ENCODE measurements around the gene DMD.
"Not testable (repeated sequence)": the region's sequence is repeated elsewhere in the genome, so short reads cannot be mapped to it uniquely, and the experiment has no call there.

The DMD gene

DNA sequence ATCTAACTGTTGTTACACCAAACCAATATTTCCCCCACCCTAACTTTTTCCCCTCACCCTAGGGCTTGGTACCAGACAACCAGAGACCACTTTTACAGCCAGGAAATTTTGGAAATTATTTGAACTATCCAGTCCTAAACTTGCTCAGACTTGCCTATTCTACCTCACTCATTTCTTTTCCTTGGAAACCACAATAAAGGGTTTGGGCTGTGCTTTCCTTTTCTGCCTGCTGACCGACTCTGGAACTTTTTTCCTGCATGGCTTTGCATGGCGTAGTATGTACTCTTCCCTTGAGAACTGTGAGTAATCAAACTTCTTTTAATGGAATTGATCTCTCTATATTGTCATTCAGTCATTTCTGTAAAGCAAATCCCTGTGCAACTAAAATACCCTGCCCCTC is 1623.0 kb downstream of the DMD start:
- DNase-seq (ENCODE audit: low read depth), result no peak
- no peak overlapping the region for H3K4me3 ChIP-seq (ENCODE audit: control insufficient read depth, low read depth, low read length)
- TF ChIP-seq, protein P1, sequence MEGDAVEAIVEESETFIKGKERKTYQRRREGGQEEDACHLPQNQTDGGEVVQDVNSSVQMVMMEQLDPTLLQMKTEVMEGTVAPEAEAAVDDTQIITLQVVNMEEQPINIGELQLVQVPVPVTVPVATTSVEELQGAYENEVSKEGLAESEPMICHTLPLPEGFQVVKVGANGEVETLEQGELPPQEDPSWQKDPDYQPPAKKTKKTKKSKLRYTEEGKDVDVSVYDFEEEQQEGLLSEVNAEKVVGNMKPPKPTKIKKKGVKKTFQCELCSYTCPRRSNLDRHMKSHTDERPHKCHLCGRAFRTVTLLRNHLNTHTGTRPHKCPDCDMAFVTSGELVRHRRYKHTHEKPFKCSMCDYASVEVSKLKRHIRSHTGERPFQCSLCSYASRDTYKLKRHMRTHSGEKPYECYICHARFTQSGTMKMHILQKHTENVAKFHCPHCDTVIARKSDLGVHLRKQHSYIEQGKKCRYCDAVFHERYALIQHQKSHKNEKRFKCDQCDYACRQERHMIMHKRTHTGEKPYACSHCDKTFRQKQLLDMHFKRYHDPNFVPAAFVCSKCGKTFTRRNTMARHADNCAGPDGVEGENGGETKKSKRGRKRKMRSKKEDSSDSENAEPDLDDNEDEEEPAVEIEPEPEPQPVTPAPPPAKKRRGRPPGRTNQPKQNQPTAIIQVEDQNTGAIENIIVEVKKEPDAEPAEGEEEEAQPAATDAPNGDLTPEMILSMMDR (conservative IDR thresholded peaks at IDR 0.05; ENCODE audit: control insufficient read depth, insufficient read depth, low read depth, low read length), result no peak

DNA sequence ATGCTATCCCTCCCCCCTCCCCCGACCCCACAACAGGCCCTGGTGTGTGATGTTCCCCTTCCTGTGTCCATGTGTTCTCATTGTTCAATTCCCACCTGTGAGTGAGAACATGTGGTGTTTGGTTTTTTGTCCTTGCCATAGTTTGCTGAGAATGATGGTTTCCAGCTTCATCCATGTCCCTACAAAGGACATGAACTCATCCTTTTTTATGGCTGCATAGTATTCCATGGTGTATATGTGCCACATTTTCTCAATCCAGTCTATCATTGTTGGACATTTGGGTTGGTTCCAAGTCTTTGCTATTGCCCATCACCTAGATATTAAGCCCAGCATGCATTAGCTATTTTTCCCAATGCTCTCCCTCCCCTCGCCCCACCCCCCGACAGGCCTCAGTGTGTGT is 1627.5 kb downstream of the DMD start:
- DNase-seq (ENCODE audit: low read depth); H3K4me3 ChIP-seq (ENCODE audit: control insufficient read depth, low read depth, low read length): not testable (repeated sequence)

DNA sequence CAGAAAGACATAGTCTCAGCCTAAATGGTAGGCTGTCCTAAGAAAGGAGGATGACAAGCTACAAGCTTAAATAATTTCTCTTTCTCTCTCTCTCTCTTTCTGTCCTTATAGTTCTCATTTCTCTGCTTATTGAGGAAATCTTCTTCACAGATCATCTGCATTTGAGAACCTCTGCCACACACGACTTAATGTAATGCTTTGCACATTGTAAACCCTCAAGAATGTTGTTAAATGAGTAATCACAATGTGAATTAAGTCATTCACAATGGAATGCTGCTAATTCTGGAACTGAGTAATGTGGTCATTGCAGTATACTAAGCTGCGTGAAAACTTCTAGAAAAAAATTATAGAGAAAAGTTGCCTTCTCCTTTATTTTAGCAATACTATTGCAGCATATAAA is 1630.6 kb downstream of the DMD start:
- TF ChIP-seq, protein P1 (conservative IDR thresholded peaks at IDR 0.05; ENCODE audit: control insufficient read depth, insufficient read depth, low read depth, low read length), result no peak
- no peak overlapping the region for H3K4me3 ChIP-seq (ENCODE audit: control insufficient read depth, low read depth, low read length)
- peak; percentile 44 for DNase-seq (ENCODE audit: low read depth)

DNA sequence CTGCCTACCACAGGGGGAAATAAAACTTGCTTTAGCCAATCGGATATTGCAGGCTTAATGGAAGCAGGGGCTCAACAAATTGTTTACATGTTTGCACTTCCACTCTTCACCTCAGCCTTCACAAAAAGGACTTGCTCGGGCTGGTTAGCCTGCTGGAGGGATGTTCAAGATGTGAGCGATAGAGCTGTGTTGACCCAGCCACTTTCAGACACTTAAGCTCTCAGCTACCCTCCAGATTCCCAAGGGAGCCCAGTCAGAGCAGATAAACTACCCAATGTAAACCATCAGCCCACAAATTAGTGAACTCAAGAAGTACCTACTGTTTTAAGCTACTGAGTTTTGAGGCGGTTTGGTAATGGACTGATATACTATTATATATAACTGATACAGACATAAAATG is 1631.1 kb downstream of the DMD start:
- no peak overlapping the region for H3K4me3 ChIP-seq (ENCODE audit: control insufficient read depth, low read depth, low read length)
- TF ChIP-seq, protein P1 (conservative IDR thresholded peaks at IDR 0.05; ENCODE audit: control insufficient read depth, insufficient read depth, low read depth, low read length), result no peak
- DNase-seq (ENCODE audit: low read depth), result peak; percentile 6

DNA sequence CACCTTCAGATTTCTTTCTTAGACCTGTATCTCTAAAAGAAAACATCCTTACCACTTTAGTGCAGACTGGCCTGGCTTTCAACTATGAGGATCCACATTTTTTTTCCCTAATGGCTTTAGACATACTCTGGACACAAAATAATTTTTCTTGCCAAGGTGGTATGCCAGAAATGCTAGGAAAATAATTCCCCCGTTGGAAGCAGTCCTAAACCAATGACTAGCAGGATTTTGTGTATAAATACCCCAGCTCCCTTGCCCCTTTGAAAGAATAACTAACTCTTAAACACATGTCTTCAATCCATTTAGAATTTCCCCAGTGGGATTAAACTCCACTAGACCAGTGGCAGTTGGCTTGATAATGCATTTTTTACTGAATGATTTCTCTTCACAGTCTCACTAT is 1639.0 kb downstream of the DMD start:
- H3K4me3 ChIP-seq (ENCODE audit: control insufficient read depth, low read depth, low read length), result no peak overlapping the region
- no peak for DNase-seq (ENCODE audit: low read depth)
- TF ChIP-seq, protein P1 (conservative IDR thresholded peaks at IDR 0.05; ENCODE audit: control insufficient read depth, insufficient read depth, low read depth, low read length), result no peak

DNA sequence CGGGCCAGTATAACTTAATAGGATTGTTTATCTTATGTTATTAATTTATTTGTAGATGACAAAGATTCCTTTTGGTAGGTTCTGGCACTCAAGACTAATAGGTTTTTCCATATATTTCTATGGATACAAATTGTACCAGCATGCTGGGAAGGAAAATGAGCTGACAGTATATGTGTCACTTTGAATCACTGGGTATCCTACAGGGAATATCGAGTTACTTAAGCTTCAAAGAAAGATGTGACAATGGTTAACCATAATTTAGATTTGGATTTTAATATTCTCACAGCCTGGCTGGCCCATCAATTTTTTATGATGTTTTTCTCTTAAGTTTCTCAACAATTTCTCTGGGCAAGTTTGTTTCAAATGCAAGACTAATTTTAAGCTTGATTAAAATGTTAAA is 1640.7 kb downstream of the DMD start:
- H3K4me3 ChIP-seq (ENCODE audit: control insufficient read depth, low read depth, low read length), result no peak overlapping the region
- DNase-seq (ENCODE audit: low read depth), result no peak
- TF ChIP-seq, protein P1 (conservative IDR thresholded peaks at IDR 0.05; ENCODE audit: control insufficient read depth, insufficient read depth, low read depth, low read length), result no peak

DNA sequence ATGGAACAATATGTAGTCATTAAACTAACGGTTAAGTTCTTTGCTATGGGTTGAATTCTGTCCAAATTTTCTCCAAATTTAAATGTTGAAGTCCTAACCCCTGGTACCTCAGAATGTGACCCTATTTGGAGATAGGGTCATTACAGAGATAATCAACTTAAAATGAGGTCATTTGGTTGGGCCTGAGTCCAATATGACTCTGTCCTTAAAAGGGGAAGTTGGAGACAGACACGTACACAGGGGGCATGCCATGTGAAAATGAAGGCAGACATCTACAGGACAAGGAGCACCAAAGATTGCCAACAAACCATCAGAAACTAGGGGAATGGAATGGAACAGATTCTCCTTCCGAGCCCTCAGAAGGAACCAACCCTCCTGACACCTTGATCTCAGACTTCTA is 1647.6 kb downstream of the DMD start:
- TF ChIP-seq, protein P1 (conservative IDR thresholded peaks at IDR 0.05; ENCODE audit: control insufficient read depth, insufficient read depth, low read depth, low read length), result no peak
- no peak for DNase-seq (ENCODE audit: low read depth)
- H3K4me3 ChIP-seq (ENCODE audit: control insufficient read depth, low read depth, low read length), result no peak overlapping the region

All from fibroblast of mammary gland (primary cell).